ENCODE data around the gene TFRC.

- no peak for TF ChIP-seq RAD21 (IDR thresholded peaks at IDR 0.05)
- TF ChIP-seq, protein P1, sequence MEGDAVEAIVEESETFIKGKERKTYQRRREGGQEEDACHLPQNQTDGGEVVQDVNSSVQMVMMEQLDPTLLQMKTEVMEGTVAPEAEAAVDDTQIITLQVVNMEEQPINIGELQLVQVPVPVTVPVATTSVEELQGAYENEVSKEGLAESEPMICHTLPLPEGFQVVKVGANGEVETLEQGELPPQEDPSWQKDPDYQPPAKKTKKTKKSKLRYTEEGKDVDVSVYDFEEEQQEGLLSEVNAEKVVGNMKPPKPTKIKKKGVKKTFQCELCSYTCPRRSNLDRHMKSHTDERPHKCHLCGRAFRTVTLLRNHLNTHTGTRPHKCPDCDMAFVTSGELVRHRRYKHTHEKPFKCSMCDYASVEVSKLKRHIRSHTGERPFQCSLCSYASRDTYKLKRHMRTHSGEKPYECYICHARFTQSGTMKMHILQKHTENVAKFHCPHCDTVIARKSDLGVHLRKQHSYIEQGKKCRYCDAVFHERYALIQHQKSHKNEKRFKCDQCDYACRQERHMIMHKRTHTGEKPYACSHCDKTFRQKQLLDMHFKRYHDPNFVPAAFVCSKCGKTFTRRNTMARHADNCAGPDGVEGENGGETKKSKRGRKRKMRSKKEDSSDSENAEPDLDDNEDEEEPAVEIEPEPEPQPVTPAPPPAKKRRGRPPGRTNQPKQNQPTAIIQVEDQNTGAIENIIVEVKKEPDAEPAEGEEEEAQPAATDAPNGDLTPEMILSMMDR (IDR thresholded peaks at IDR 0.05; ENCODE audit: low read depth, low read length, missing input control) = no peak
- no peak for TF ChIP-seq YY1 (IDR thresholded peaks at IDR 0.05)
- TF ChIP-seq GABPA (IDR thresholded peaks at IDR 0.05 in 1 of 2, conservative IDR thresholded peaks at IDR 0.05 in 1 of 2) = no peak
- no peak for TF ChIP-seq MAX (IDR thresholded peaks at IDR 0.05)
These were observed 30.1 kb upstream of the TFRC start for GRCh38 chr3:196111939-196112386.

All from liver (tissue), 3 donors.